H9 (cell line): ENCODE measurements around the gene SPATA1. TPM values are rescaled to one million over a fixed set of nuclear protein-coding genes. Genes with fewer than 3 reads are reported as not detected.

Source experiments
- DNase-seq: peaks from one replicate; pipeline ENCODE4 v3.0.0-alpha.2; 2017
- H2AFZ ChIP-seq: one replicate; pipeline ENCODE4 v1.6.1; 2013; ENCODE audit warnings: mild to moderate bottlenecking, low read length, control low read depth, moderate library complexity
- H2AK5ac ChIP-seq: 2 replicates; pipeline ENCODE4 v1.6.1; 2013; ENCODE audit warnings: low read length, control low read depth, mixed read lengths; ENCODE audit not compliant: insufficient read length
- H2BK120ac ChIP-seq: one replicate; pipeline ENCODE4 v1.6.1; 2013; ENCODE audit warnings: low read depth, mild to moderate bottlenecking, low read length, control low read depth, inconsistent platforms; ENCODE audit not compliant: poor library complexity, severe bottlenecking
- H2BK12ac ChIP-seq: 2 replicates; pipeline ENCODE4 v1.6.1; 2013; ENCODE audit warnings: low read length, control low read depth, mixed read lengths, low read depth; ENCODE audit not compliant: insufficient read length
- H2BK15ac ChIP-seq: 2 replicates; pipeline ENCODE4 v1.6.1; 2013; ENCODE audit warnings: low read depth, low read length, control low read depth
- H2BK20ac ChIP-seq: one replicate; pipeline ENCODE4 v1.6.1; 2013; ENCODE audit warnings: low read depth, mild to moderate bottlenecking, low read length, control low read depth, inconsistent platforms; ENCODE audit not compliant: poor library complexity, severe bottlenecking
- H2BK5ac ChIP-seq: 2 replicates; pipeline ENCODE4 v1.6.1; 2013; ENCODE audit warnings: low read length, control low read depth, mixed read lengths; ENCODE audit not compliant: insufficient read length
- H3K14ac ChIP-seq: 2 replicates; pipeline ENCODE4 v1.6.1; 2013; ENCODE audit warnings: low read length, control low read depth; ENCODE audit not compliant: insufficient read depth
- H3K18ac ChIP-seq: 2 replicates; pipeline ENCODE4 v1.6.1; 2013; ENCODE audit warnings: low read depth, mild to moderate bottlenecking, mixed read lengths, low read length, control low read depth; ENCODE audit not compliant: insufficient read length
- H3K23ac ChIP-seq: 2 replicates; pipeline ENCODE4 v1.6.1; 2013; ENCODE audit warnings: low read length, control low read depth, mixed read lengths, low read depth; ENCODE audit not compliant: insufficient read length
- H3K23me2 ChIP-seq: 2 replicates; pipeline ENCODE4 v1.6.1; 2013; ENCODE audit warnings: low read depth, mild to moderate bottlenecking, mixed read lengths, low read length, control low read depth; ENCODE audit not compliant: insufficient read length, poor library complexity, severe bottlenecking
- H3K27ac ChIP-seq: 2 replicates; pipeline ENCODE4 v1.5.1; 2013; ENCODE audit warnings: low read length, control low read depth, mixed read lengths, low read depth; ENCODE audit not compliant: insufficient read length
- H3K27me3 ChIP-seq: 2 replicates; pipeline ENCODE4 v1.6.1; 2013; ENCODE audit warnings: low read length, control low read depth, inconsistent platforms; ENCODE audit not compliant: insufficient read depth
- H3K4ac ChIP-seq: 2 replicates; pipeline ENCODE4 v1.6.1; 2013; ENCODE audit warnings: low read depth, mild to moderate bottlenecking, control low read depth, inconsistent platforms, low read length, moderate library complexity
- H3K4me1 ChIP-seq: 2 replicates; pipeline ENCODE4 v1.6.1; 2013; ENCODE audit warnings: low read length, control low read depth, inconsistent platforms; ENCODE audit not compliant: insufficient read depth
- H3K4me2 ChIP-seq: 2 replicates; pipeline ENCODE4 v1.6.1; 2013; ENCODE audit warnings: low read length, control low read depth, mixed read lengths; ENCODE audit not compliant: insufficient read length, insufficient read depth
- H3K56ac ChIP-seq: 2 replicates; pipeline ENCODE4 v1.6.1; 2013; ENCODE audit warnings: low read depth, mild to moderate bottlenecking, mixed read lengths, low read length, control low read depth; ENCODE audit not compliant: insufficient read length
- H3K79me1 ChIP-seq: 2 replicates; pipeline ENCODE4 v1.6.1; 2013; ENCODE audit warnings: low read depth, mild to moderate bottlenecking, moderate library complexity, low read length, control low read depth, inconsistent platforms; ENCODE audit not compliant: insufficient read depth, poor library complexity, severe bottlenecking
- H3K79me2 ChIP-seq: 2 replicates; pipeline ENCODE4 v1.6.1; 2013; ENCODE audit warnings: low read length, control low read depth, inconsistent platforms; ENCODE audit not compliant: insufficient read depth
- H3K9ac ChIP-seq: 2 replicates; pipeline ENCODE4 v1.6.1; 2013; ENCODE audit warnings: low read length, control low read depth, mixed read lengths; ENCODE audit not compliant: insufficient read length; ENCODE audit errors: extremely low read depth
- H3K9me3 ChIP-seq: one replicate; pipeline ENCODE4 v1.6.1; 2013; ENCODE audit warnings: low read depth, low read length, inconsistent platforms; ENCODE audit not compliant: control insufficient read depth
- H3T11ph ChIP-seq: one replicate; pipeline ENCODE4 v1.6.1; 2013; ENCODE audit warnings: mild to moderate bottlenecking, low read length, control low read depth, inconsistent platforms
- H4K20me1 ChIP-seq: one replicate; pipeline ENCODE4 v1.6.1; 2013; ENCODE audit not compliant: control insufficient read depth, insufficient read length, insufficient read depth
- H4K5ac ChIP-seq: 2 replicates; pipeline ENCODE4 v1.6.1; 2013; ENCODE audit warnings: low read depth, mild to moderate bottlenecking, mixed read lengths, low read length, control low read depth; ENCODE audit not compliant: insufficient read length
- H4K8ac ChIP-seq: replicated peaks from 2 replicates; pipeline ENCODE4 v1.6.1; 2013; ENCODE audit warnings: low read length, control low read depth, mixed read lengths, low read depth; ENCODE audit not compliant: insufficient read length
- H4K91ac ChIP-seq: 2 replicates; pipeline ENCODE4 v1.6.1; 2013; ENCODE audit warnings: low read depth, mild to moderate bottlenecking, moderate library complexity, mixed read lengths, low read length, control low read depth; ENCODE audit not compliant: insufficient read length
- H3K27ac Mint-ChIP-seq, 3 experiments: 2 replicates in 2 of 3; 3 replicates in 1 of 3; pipeline ENCODE4 v1.8.0; 2020 to 2021; ENCODE audit warnings: mixed read lengths in 3 of 3, mild to moderate bottlenecking in 1 of 3, moderate library complexity in 1 of 3
- H3K27me3 Mint-ChIP-seq: 2 replicates; pipeline ENCODE4 v1.8.0; 2021; ENCODE audit warnings: low read depth, mild to moderate bottlenecking, moderate library complexity, mixed read lengths
- H3K36me3 Mint-ChIP-seq, 3 experiments: 2 replicates in 2 of 3; 3 replicates in 1 of 3; pipeline ENCODE4 v1.8.0; 2020 to 2021; ENCODE audit warnings: low read depth in 3 of 3, mixed read lengths in 3 of 3; ENCODE audit not compliant: insufficient read depth in 1 of 3
- H3K4me1 Mint-ChIP-seq, 2 experiments: 2 replicates each; pipeline ENCODE4 v1.8.0; 2020; ENCODE audit warnings: mixed read lengths in 2 of 2
- H3K4me3 Mint-ChIP-seq, 2 experiments: 2 replicates in 1 of 2; 3 replicates in 1 of 2; pipeline ENCODE4 v1.8.0; 2020 to 2021; ENCODE audit warnings: mild to moderate bottlenecking in 2 of 2, mixed read lengths in 2 of 2, moderate library complexity in 1 of 2
- H3K9me3 Mint-ChIP-seq, 2 experiments: 2 replicates in 1 of 2; 3 replicates in 1 of 2; pipeline ENCODE4 v1.8.0; 2020; ENCODE audit warnings: mild to moderate bottlenecking in 2 of 2, mixed read lengths in 2 of 2, moderate library complexity in 1 of 2
- CTCF ChIP-seq: fragments of 200-600 bp; sonication (generic); conservative IDR thresholded peaks from 3 replicates; pipeline ENCODE4 v1.8.0; 2021; ENCODE audit warnings: antibody characterized with exemption, mild to moderate bottlenecking
- WGBS: extraction: QIAGEN DNeasy Blood & Tissue Kit; methylation state at CpG from one replicate; pipeline ENCODE4 v1.1.7; 2013; ENCODE audit warnings: missing lambda C conversion rate, low lambda C conversion rate, mixed read lengths; ENCODE audit not compliant: insufficient read length; ENCODE audit errors: extremely low coverage; 5-methylcytosine and 5-hydroxymethylcytosine counted together
- total RNA-seq: library from RNA; stranded (reverse); gene quantifications from 2 replicates; pipeline ENCODE4 v1.2.1, GENCODE V29; 2021

SPATA1 gene
- total RNA-seq, 1 experiment from 2014 or later: not detected

GRCh38 chr1:84489766-84490165 is 16.4 kb upstream of the SPATA1 start:
- Histone ChIP-seq H2AFZ (no peak overlapping the region), H3K9ac (no peak overlapping the region), H3K4me1 (no peaks in the 10 kb centered on the region), H3K27me3 (no peaks in the 10 kb centered on the region), H4K8ac (no peak overlapping the region), H4K5ac (no peak overlapping the region), H2BK5ac (no peak overlapping the region), H3T11ph (no peak overlapping the region), H4K20me1 (no peaks in the 10 kb centered on the region), H3K9me3 (no peaks in the 10 kb centered on the region), H3K79me1 (no peaks in the 10 kb centered on the region), H3K18ac (no peak overlapping the region), H2BK12ac (no peak overlapping the region), H2BK20ac (no peak overlapping the region), H3K56ac (no peak overlapping the region), H2BK120ac (no peak overlapping the region), H3K27ac (no peak overlapping the region), H3K14ac (no peak overlapping the region), H2BK15ac (no peak overlapping the region), H3K4ac (no peak overlapping the region), H4K91ac (no peak overlapping the region), H3K79me2 (no peaks in the 10 kb centered on the region), H3K23me2 (no peaks in the 10 kb centered on the region), H3K23ac (no peak overlapping the region), H2AK5ac (no peak overlapping the region), H3K4me2 (no peak overlapping the region)
- no peaks in the 10 kb centered on the region for H3K9me3 Mint-ChIP-seq
- H3K27me3 Mint-ChIP-seq: no peaks in the 10 kb centered on the region
- no CpG with 5 or more reads among the region's 2 CpGs for WGBS
- H3K4me1 Mint-ChIP-seq: no peaks in the 10 kb centered on the region
- no peak overlapping the region for H3K27ac Mint-ChIP-seq
- DNase-seq: no peak
- no peak for TF ChIP-seq CTCF
- peaks cover 17 to 57% (median 39%) of the 10 kb centered on the region in 3 experiments for H3K36me3 Mint-ChIP-seq
- no peak overlapping the region for H3K4me3 Mint-ChIP-seq
